OCI-LY7 (cell line): ENCODE measurements around the gene SAE1. TPM values are rescaled to one million over a fixed set of nuclear protein-coding genes. Genes with fewer than 3 reads are reported as not detected.

Experiments
- BruUV-seq: library from RNA; stranded (reverse); fragments of 400-500 nt; replicated peaks from 2 replicates; lab custom pipeline; 2021; lab: Mats Ljungman, UMichigan
- CTCF ChIA-PET: fragments of 300-600 bp; sonication (Branson Sonifier 250); formaldehyde crosslinking; loops from one replicate; lab custom pipeline; 2022; ENCODE audit warnings: antibody characterized with exemption; ENCODE audit not compliant: unreplicated experiment; lab: Charles Lee
- POLR2A ChIA-PET: fragments of 300-600 bp; sonication (Branson Sonifier 250); formaldehyde crosslinking; loops from one replicate; lab custom pipeline; 2022; ENCODE audit warnings: antibody characterized with exemption; lab: Charles Lee
- DNase-seq: peaks from one replicate; pipeline ENCODE4 v3.0.0-alpha.2; 2015; ENCODE audit warnings: low spot score
- H2AFZ ChIP-seq: fragments of 200-600 bp; sonication (generic), shearing (Covaris generic); 2 replicates; pipeline ENCODE4 v1.6.1; 2014; ENCODE audit warnings: mild to moderate bottlenecking, antibody characterized with exemption, low read length, moderate library complexity
- H3K27ac ChIP-seq: fragments of 200-600 bp; sonication (generic); 2 replicates; pipeline ENCODE4 v1.5.1; 2014; ENCODE audit warnings: mixed run types, low read depth, mild to moderate bottlenecking, moderate library complexity, low read length, inconsistent platforms; ENCODE audit not compliant: poor library complexity, severe bottlenecking
- H3K36me3 ChIP-seq: fragments of 200-600 bp; sonication (generic); 2 replicates; pipeline ENCODE4 v1.6.1; 2014; ENCODE audit warnings: mild to moderate bottlenecking, antibody characterized with exemption, low read length, moderate library complexity, mixed read lengths; ENCODE audit not compliant: insufficient read depth
- H3K4me1 ChIP-seq: fragments of 200-600 bp; sonication (generic); 2 replicates; pipeline ENCODE4 v1.5.1; 2014; ENCODE audit warnings: mild to moderate bottlenecking, low read length; ENCODE audit not compliant: insufficient read depth, poor library complexity, severe bottlenecking
- H3K4me2 ChIP-seq: fragments of 200-600 bp; sonication (generic); 2 replicates; pipeline ENCODE4 v1.6.1; 2014; ENCODE audit warnings: mild to moderate bottlenecking, low read length
- H3K4me3 ChIP-seq: fragments of 200-600 bp; sonication (generic); 2 replicates; pipeline ENCODE4 v1.5.1; 2014; ENCODE audit warnings: mild to moderate bottlenecking, low read depth, low read length; ENCODE audit not compliant: poor library complexity, severe bottlenecking
- H3K79me2 ChIP-seq: fragments of 200-600 bp; sonication (generic); 2 replicates; pipeline ENCODE4 v1.6.1; 2016; ENCODE audit warnings: low read depth, mild to moderate bottlenecking, low read length, moderate library complexity, mixed read lengths; ENCODE audit not compliant: insufficient read depth
- H3K9me2 ChIP-seq: fragments of 200-600 bp; sonication (generic); 2 replicates; pipeline ENCODE4 v1.6.1; 2016; ENCODE audit warnings: mild to moderate bottlenecking, low read length, mixed read lengths; ENCODE audit not compliant: insufficient read depth
- H3K9me3 ChIP-seq: fragments of 200-600 bp; sonication (generic); 2 replicates; pipeline ENCODE4 v1.6.1; 2014; ENCODE audit warnings: mild to moderate bottlenecking, mixed run types, low read length, mixed read lengths
- H4K20me1 ChIP-seq: fragments of 200-600 bp; sonication (generic); 2 replicates; pipeline ENCODE4 v1.6.1; 2014; ENCODE audit warnings: mild to moderate bottlenecking, antibody characterized with exemption, low read length, moderate library complexity, mixed read lengths; ENCODE audit not compliant: insufficient read depth
- EZH2phosphoT487 ChIP-seq: fragments of 200-600 bp; sonication (generic); IDR thresholded peaks from 2 replicates; pipeline ENCODE4 v1.6.1; 2018; ENCODE audit warnings: low read depth, borderline replicate concordance, mild to moderate bottlenecking, mixed run types, antibody characterized with exemption, low read length, moderate library complexity, mixed read lengths
- intact Hi-C: fragments of 100-400 bp; cut with micrococcal nuclease; formaldehyde crosslinking; loops from one replicate; pipeline ENCODE4 v1.10.0; 2022; ENCODE audit not compliant: unreplicated experiment
- total RNA-seq, 2 experiments: library from RNA; depleted of rRNA in 1 of 2; stranded (reverse); fragments of >200 nt in 1 of 2; shearing (Covaris generic) in 1 of 2; gene quantifications; 2 replicates each; pipeline ENCODE4 v1.2.3, GENCODE V29; 2014 to 2022
- TF ChIP-seq, protein P1 (sequence below): fragments of 200-600 bp; sonication (generic); conservative IDR thresholded peaks from 2 replicates; pipeline ENCODE4 v1.5.1; 2014; ENCODE audit warnings: mild to moderate bottlenecking, antibody characterized with exemption, low read length, moderate library complexity, mixed read lengths

The SAE1 gene
- total RNA-seq, 2 experiments from 2014 or later: 144 to 165 TPM

DNA sequence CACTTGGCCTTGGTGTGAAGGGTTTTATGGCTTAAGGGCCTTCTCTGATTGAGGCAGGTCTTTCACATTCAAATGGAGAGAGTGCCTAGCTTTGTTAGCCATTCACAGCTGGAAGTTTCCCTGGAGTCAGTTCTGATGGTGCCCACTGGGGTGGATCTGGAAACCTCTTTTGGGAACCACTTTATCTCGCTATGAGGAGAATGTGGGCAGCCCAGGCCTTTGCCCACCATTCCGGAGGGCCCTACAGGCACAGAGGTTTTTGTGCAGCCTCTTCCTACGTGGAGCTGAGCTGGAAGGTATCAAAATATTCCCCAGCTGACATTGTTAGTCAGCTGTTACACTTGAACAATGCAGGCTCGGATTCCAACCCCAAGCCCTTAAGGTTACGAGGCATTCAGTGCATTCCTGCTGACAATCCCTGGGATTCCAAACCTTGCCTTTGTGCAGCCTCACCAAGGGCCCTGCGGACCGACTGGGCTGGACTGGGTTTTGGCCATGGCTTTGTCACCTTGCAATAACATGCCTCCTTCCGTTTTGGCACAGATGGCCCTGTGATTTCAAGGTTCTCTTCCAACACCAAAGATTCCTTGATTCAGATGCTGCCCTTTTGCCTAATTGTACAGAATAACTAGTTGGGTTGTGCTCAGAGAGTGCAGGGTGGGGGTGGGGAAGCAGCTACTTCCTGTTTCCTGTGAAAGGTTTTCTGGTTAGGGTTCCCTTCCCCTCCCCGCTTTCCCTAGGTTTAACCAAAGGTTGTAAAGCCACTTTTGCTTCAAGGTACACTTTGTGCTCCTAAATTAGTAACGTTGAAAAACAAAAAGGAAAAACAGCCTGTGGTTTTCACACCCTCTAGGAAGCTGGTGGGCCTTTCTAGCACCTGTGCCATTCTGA is 27.0 kb downstream of the SAE1 start:
- H3K27ac ChIP-seq: peak overlapping the region; percentile 6

DNA sequence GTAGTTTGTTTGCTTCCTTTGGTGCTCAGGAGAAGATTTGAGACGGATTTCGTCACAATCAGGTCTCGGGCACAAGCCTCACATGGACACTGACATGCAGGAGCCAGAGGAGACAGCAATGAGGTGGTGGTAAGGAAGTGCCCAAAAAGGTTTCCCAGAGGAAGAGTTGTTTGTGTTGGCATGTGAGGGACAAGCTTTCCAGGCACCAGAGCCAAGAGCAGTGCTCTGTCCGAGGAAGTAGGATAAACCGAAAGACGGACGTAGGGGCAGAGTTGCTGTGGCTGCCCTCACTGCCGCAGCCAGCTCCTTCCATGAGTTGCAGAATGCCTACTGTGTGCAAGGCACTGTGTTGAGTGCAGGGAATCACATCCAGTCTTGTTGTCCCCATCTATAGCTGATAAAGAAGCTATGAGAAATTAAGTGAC is 27.7 kb downstream of the SAE1 start:
- CTCF ChIA-PET: no interaction called here

More for the DNA sequence above, 27.0 kb downstream of the SAE1 start:
- 0 out of 2 replicates have a peak, but pooled peaks cover 5% of the 10 kb centered on the region for H4K20me1 ChIP-seq
- ChIA-PET POLR2A (interaction anchor here (1.0 to 1.3 kb wide), 2 partner anchors 13 to 21 kb away, joined by 3 read pairs; no protein-coding TSS in a partner anchor), CTCF (no interaction called here)
- TF ChIP-seq, protein P1, sequence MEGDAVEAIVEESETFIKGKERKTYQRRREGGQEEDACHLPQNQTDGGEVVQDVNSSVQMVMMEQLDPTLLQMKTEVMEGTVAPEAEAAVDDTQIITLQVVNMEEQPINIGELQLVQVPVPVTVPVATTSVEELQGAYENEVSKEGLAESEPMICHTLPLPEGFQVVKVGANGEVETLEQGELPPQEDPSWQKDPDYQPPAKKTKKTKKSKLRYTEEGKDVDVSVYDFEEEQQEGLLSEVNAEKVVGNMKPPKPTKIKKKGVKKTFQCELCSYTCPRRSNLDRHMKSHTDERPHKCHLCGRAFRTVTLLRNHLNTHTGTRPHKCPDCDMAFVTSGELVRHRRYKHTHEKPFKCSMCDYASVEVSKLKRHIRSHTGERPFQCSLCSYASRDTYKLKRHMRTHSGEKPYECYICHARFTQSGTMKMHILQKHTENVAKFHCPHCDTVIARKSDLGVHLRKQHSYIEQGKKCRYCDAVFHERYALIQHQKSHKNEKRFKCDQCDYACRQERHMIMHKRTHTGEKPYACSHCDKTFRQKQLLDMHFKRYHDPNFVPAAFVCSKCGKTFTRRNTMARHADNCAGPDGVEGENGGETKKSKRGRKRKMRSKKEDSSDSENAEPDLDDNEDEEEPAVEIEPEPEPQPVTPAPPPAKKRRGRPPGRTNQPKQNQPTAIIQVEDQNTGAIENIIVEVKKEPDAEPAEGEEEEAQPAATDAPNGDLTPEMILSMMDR: no peak
- TF ChIP-seq EZH2phosphoT487: no peak
- no TSS peak for BruUV-seq
- peak overlapping the region; percentile 30; the same call in 1 of the 2 replicates for H3K4me2 ChIP-seq
- no peak overlapping the region for H2AFZ ChIP-seq
- DNase-seq: peak; percentile 31
- H3K36me3 ChIP-seq: peaks cover 94% of the 10 kb centered on the region
- H3K9me2 ChIP-seq: no peaks in the 10 kb centered on the region
- H3K4me1 ChIP-seq: peaks cover 18% of the 10 kb centered on the region
- no peaks in the 10 kb centered on the region for H3K9me3 ChIP-seq
- peaks cover 25% of the 10 kb centered on the region; the same call in 1 of the 2 replicates for H3K79me2 ChIP-seq
- no peak overlapping the region for H3K4me3 ChIP-seq
- intact Hi-C loops: no loop called here

More for the DNA sequence above, 27.7 kb downstream of the SAE1 start:
- no peak overlapping the region for H2AFZ ChIP-seq
- DNase-seq: no peak
- H3K79me2 ChIP-seq: peaks cover 23% of the 10 kb centered on the region; the same call in 1 of the 2 replicates
- no peak overlapping the region for H3K4me3 ChIP-seq
- 0 out of 2 replicates have a peak, but pooled peaks cover 5% of the 10 kb centered on the region for H4K20me1 ChIP-seq
- intact Hi-C loops: no loop called here
- POLR2A ChIA-PET: interaction anchor here (0.6 to 1.3 kb wide), 4 partner anchors 12 to 299 kb away, joined by 3 to 5 read pairs (median 3); no protein-coding TSS in a partner anchor
- H3K9me3 ChIP-seq: no peaks in the 10 kb centered on the region
- H3K4me2 ChIP-seq: peak overlapping the region; percentile 30; the same call in 1 of the 2 replicates
- H3K27ac ChIP-seq: peak overlapping the region; percentile 6
- BruUV-seq: no TSS peak
- H3K36me3 ChIP-seq: peaks cover 91% of the 10 kb centered on the region
- H3K4me1 ChIP-seq: peaks cover 18% of the 10 kb centered on the region
- H3K9me2 ChIP-seq: no peaks in the 10 kb centered on the region
- TF ChIP-seq, protein P1: no peak
- no peak for TF ChIP-seq EZH2phosphoT487
